SK-N-MC (cell line): ENCODE results near the gene EIF2S3.

Experiments used
- DNase-seq: peaks from one replicate; pipeline ENCODE4 v3.0.0-alpha.2; 2011; ENCODE audit warnings: low read depth, low spot score
- H3K27ac ChIP-seq: fragments of 200-600 bp; sonication (generic); 2 replicates; pipeline ENCODE4 v1.5.1; 2016; ENCODE audit warnings: mixed run types
- H3K36me3 ChIP-seq: fragments of 200-600 bp; sonication (generic); 2 replicates; pipeline ENCODE4 v1.6.1; 2017; ENCODE audit warnings: antibody characterized with exemption, low read length, mixed read lengths; ENCODE audit not compliant: insufficient read depth
- H3K4me3 ChIP-seq: fragments of 200-600 bp; sonication (generic); 2 replicates; pipeline ENCODE4 v1.5.1; 2016
- H3K9ac ChIP-seq: fragments of 200-600 bp; sonication (generic); 2 replicates; pipeline ENCODE4 v1.8.0; 2017; ENCODE audit warnings: mixed run types, mixed read lengths; ENCODE audit not compliant: insufficient read length
- H3K9me3 ChIP-seq: fragments of 200-600 bp; sonication (generic); 2 replicates; pipeline ENCODE4 v1.6.1; 2017; ENCODE audit warnings: low read depth, mild to moderate bottlenecking, antibody characterized with exemption, low read length, moderate library complexity, mixed read lengths
- EZH2 ChIP-seq: fragments of 200-600 bp; sonication (generic); IDR thresholded peaks from one replicate; pipeline ENCODE4 v1.6.1; 2017; ENCODE audit warnings: antibody characterized with exemption
- FOXP2 ChIP-seq: optimal IDR thresholded peaks from 2 replicates; pipeline ENCODE3; 2011; ENCODE audit warnings: mild to moderate bottlenecking, moderate library complexity; ENCODE audit not compliant: insufficient read depth; ENCODE audit errors: extremely low read length, control extremely low read depth
- POLR2AphosphoS5 ChIP-seq: IDR thresholded peaks from 2 replicates; pipeline ENCODE4 v1.6.1; 2012; ENCODE audit warnings: mild to moderate bottlenecking, low read depth, low read length, borderline replicate concordance

EIF2S3 gene

DNA sequence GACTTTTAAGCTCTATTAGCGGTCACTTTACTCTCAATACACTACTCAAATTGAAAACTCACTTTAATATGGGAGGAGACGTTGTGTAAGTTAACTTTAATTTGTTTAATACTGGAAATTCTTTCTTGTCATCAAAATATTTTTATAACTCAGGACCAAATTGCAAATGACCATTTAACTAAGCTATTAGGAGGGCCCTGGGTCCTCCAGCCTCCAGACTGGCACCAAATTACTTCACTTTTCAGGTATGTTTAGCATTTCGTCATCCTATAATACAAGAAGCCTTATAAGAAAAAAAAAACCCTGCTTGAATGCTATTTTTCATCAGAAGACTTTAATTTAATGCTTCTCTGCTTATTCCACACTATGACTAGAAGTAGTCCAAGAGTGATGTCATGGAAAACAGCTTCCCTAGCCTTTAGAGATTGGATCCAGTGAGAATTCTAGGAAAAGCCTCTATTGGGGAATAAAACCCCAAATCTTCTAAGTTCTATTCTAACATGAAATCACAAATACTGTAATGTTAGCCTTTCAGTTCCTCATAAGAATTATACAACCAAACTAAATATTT, 34.4 kb upstream of the EIF2S3 start:
- H3K4me3 ChIP-seq = no peak overlapping the region
- DNase-seq = no peak
- TF ChIP-seq FOXP2 = no peak
- TF ChIP-seq POLR2AphosphoS5 = no peak
- no peak for TF ChIP-seq EZH2
- H3K27ac ChIP-seq = peak overlapping the region; percentile 38; the same call in 1 of the 2 replicates
- no peaks in the 10 kb centered on the region for H3K9me3 ChIP-seq
- H3K9ac ChIP-seq = no peak overlapping the region
- no peaks in the 10 kb centered on the region; the same call in 1 of the 2 replicates for H3K36me3 ChIP-seq

DNA sequence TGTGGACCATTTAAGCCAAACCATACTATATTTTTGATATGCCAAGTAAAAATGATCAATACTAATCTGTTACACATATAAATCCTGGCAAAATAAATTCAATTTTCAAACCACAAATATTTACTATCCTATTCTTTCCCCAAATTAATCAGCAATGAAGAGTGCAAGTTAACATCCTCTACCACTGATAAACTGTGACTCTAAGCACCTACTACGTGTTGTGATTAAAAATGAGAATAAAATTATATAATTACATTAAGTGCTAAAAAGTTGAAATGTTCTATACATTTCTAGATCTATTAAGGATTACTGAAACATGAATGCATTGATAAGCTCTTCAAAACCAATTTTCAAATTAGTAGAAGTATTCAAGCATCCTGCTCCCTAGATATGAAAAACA, 31.2 kb upstream of the EIF2S3 start:
- TF ChIP-seq FOXP2 = no peak
- no peak for TF ChIP-seq EZH2
- TF ChIP-seq POLR2AphosphoS5 = no peak
- no peaks in the 10 kb centered on the region for H3K36me3 ChIP-seq
- no peak for DNase-seq
- no peak overlapping the region for H3K27ac ChIP-seq
- H3K9ac ChIP-seq = peak overlapping the region; percentile 91
- no peaks in the 10 kb centered on the region for H3K9me3 ChIP-seq
- H3K4me3 ChIP-seq = peak overlapping the region; percentile 82

DNA sequence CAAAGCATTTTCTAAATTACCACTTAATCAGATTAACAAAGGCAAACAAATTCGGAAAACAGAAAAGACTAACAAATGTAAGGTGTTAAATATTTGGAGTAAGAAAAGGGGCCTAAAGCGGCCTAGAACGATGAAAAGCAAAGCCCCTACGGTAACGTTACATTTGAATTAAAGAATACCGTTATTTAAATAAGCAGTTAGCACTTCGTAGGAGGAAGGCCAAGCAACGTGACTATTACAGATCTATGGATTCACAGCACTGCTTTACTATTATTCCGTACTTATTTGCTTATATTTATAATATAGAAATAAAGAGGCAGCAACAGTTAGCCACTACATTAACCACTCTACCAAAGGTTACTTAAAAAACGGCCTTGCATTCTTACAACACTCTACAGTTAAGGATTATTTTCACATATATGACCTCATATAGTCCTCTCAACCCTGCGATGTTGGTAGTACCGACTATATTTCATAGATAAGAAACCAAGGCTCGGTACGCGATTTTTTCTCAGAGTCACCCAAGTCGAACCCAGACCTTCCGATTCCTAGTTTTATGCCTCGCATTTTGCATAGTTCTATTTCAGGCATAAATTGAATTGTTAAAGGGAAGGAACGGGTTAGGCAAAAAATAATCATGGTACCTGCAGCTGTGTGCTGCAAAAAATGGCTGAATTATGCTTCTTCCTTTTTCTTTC, 30.6 kb upstream of the EIF2S3 start:
- no peaks in the 10 kb centered on the region for H3K9me3 ChIP-seq
- H3K9ac ChIP-seq = peak overlapping the region; percentile 91
- H3K36me3 ChIP-seq = no peaks in the 10 kb centered on the region
- H3K27ac ChIP-seq = peak overlapping the region; percentile 73; the same call in 1 of the 2 replicates
- TF ChIP-seq FOXP2 (no peak), EZH2 (no peak), POLR2AphosphoS5 (no peak)
- no peak for DNase-seq
- H3K4me3 ChIP-seq = peak overlapping the region; percentile 82

DNA sequence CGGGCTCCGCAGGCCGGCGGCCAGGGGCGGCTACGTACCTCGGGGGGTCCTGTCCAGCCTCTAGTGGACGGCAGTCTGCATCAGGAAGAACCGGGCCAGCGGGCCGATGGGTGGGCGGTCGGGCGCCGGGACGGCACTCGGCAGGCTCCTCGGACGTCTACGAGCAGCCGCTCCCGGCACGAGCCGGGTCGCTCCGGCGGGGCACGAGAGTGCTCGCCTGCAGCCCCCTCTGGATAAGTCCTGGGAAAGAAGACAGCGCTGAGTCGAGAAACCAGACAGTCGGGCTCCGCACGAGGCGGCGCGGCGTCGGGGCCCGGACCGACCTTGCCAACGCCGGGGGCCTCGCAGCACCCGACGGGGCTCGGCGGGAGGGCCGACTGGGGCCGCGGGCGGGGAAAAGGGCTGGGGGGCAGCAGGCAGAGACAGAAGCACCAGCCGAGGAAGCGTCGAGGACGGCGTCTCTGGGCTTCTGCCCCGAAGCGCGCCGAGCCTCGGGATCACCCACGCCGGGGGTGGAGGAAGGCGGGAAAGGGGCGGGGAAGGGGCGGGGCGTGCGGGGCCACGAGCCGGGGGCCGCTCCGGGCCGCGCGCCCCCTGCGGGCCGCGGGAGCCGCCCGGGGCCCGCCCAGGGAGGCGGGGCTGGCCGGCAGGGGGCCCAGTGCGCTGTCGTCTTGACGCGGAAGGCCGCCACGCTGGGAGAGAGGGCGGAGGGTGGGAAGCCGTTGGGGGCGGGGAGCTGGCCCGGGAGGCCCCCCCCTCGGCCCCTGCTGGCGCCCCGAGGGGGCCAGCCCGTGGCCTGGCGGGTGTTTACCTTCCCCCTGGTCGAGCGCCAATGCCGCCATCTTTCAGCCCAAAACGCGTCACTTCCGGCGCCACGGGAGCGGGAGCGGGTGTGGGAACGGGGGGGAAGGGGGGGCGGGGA, 29.7 kb upstream of the EIF2S3 start:
- H3K9me3 ChIP-seq = no peaks in the 10 kb centered on the region
- TF ChIP-seq POLR2AphosphoS5 = peak; percentile 86
- TF ChIP-seq EZH2 = no peak
- peak; percentile 80 for TF ChIP-seq FOXP2
- peak overlapping the region; percentile 91 for H3K9ac ChIP-seq
- DNase-seq = no peak
- peak overlapping the region; percentile 82 for H3K4me3 ChIP-seq
- H3K27ac ChIP-seq = peak overlapping the region; percentile 89
- no peaks in the 10 kb centered on the region for H3K36me3 ChIP-seq

DNA sequence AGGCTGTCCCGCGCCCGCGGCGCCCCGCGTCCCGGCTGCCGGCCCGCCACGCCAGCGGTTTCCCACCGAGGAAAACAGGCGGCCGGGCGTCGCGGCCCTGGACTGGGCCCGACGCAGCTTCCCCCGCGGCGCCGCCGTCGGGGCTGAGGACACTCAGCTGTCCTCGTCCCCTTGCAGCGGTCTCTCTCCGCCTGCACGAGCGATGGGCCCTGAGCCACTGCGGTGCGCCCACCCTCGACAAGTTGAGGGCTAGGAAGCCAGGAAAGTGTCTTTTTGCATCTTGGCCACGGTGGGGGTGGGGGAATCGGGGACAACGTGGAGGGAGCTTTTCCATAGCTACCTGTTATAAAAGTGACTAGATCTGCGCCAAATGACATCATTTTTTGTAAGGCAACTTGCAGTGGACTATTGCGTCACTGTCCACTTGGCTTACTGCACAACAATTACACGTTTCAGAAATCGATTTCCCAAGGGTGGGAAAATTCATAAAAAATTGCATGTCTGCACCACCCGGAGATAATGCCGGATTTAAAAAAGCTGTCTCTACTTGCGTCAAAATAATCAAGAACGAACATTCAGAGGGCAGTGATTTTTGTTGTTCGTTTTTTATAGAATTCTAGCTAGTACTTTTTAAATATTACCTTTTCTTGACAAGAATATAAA, 28.9 kb upstream of the EIF2S3 start:
- TF ChIP-seq POLR2AphosphoS5 = 0 out of 2 replicates have a peak, but pooled peaks have one; percentile 28
- TF ChIP-seq FOXP2 = no peak
- no peak for TF ChIP-seq EZH2
- no peaks in the 10 kb centered on the region for H3K36me3 ChIP-seq

DNA sequence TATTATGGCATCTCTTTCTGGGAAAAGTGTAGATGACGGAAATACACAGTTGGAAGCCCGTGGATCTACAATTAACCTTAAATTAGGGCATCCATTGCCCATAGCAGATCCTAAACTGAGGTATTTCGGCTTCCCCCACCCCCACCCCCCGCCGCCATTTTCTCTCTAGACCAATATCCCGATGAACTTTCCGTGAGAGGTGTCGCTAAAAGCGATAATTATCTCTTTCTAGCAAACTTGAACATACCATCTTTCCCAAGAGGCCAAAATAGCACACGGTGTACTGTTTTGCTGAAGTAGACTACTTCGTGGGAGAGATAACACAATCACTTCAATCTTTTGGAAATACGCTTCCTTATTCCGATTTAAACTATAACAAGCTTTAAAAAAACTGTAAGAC, 28.3 kb upstream of the EIF2S3 start:
- Histone ChIP-seq H3K4me3 (peak overlapping the region; percentile 80), H3K27ac (peak overlapping the region; percentile 89), H3K9me3 (no peaks in the 10 kb centered on the region), H3K9ac (peak overlapping the region; percentile 84), H3K36me3 (no peaks in the 10 kb centered on the region)
- DNase-seq = no peak
- TF ChIP-seq FOXP2 (no peak), POLR2AphosphoS5 (no peak), EZH2 (no peak)

More for the DNA sequence above, 28.9 kb upstream of the EIF2S3 start:
- H3K4me3 ChIP-seq = peak overlapping the region; percentile 80
- H3K27ac ChIP-seq = peak overlapping the region; percentile 89
- no peaks in the 10 kb centered on the region for H3K9me3 ChIP-seq
- DNase-seq = no peak
- H3K9ac ChIP-seq = peak overlapping the region; percentile 84

DNA sequence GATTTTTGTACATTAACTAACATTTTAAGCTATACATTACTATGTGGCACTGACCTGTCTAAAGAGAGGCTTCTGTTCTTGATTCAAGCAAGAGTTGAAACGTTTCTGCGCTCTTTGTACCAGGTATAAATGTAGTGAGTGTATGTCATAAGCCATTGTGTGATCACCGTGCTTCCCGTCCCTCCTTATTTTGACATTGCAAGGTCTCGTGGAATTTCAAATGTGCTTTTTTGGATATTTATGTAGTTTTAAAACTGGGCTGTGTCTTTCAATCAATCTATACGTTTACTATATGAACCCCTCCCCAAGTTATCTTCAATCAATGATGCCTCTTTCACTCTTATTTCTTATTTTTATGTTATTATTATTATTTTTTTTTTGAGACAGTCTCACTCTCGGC, 27.7 kb upstream of the EIF2S3 start, which contains the start of gene KLHL15:
TSS of gene KLHL15 (minus strand) at position 101 of the 400 bp plus-strand sequence. CDS start 20,493 bp downstream, outside the sequence.
- H3K9me3 ChIP-seq = no peaks in the 10 kb centered on the region
- H3K27ac ChIP-seq = peak within 1 kb of the TSS; percentile 89
- no peaks in the 10 kb centered on the region for H3K36me3 ChIP-seq
- DNase-seq = no peak
- TF ChIP-seq EZH2 (no peak), FOXP2 (no peak), POLR2AphosphoS5 (no peak)
- peak within 1 kb of the TSS; percentile 80 for H3K4me3 ChIP-seq
- peak within 1 kb of the TSS; percentile 84 for H3K9ac ChIP-seq
